GM23338 (cell line): ENCODE data around the gene GOLT1A. TPM values are rescaled to one million over a fixed set of nuclear protein-coding genes. Genes with fewer than 3 reads are reported as not detected.

ENCODE experiments used
- ATAC-seq: fragments of 200-7000 bp; cut with Tn5 transposase; 3 replicates; pipeline ENCODE4 v1.9.1; 2020
- DNase-seq: peaks from one replicate; pipeline ENCODE4 v3.0.0-alpha.2; 2015; ENCODE audit warnings: low spot score
- H2AFZ ChIP-seq: fragments of 200-600 bp; sonication (generic); 2 replicates; pipeline ENCODE4 v1.8.0; 2016; ENCODE audit warnings: antibody characterized with exemption, mild to moderate bottlenecking, moderate library complexity
- H3F3A ChIP-seq: fragments of 200-600 bp; sonication (generic); replicated peaks from 2 replicates; pipeline ENCODE4 v1.8.0; 2017; ENCODE audit warnings: antibody characterized with exemption, mixed run types, low read depth
- H3K27ac ChIP-seq: fragments of 200-600 bp; sonication (generic); 2 replicates; pipeline ENCODE4 v1.6.1; 2016; ENCODE audit warnings: low read depth
- H3K27me3 ChIP-seq: fragments of 200-600 bp; sonication (generic); 2 replicates; pipeline ENCODE4 v1.8.0; 2016; ENCODE audit warnings: mild to moderate bottlenecking, mixed run types, moderate library complexity; ENCODE audit not compliant: insufficient read depth
- H3K36me3 ChIP-seq: fragments of 200-600 bp; sonication (generic); 2 replicates; pipeline ENCODE4 v1.8.0; 2016; ENCODE audit warnings: mild to moderate bottlenecking; ENCODE audit not compliant: insufficient read depth
- H3K4me1 ChIP-seq: fragments of 200-600 bp; sonication (generic); 2 replicates; pipeline ENCODE4 v1.8.0; 2016; ENCODE audit warnings: mild to moderate bottlenecking, moderate library complexity; ENCODE audit not compliant: insufficient read depth
- H3K4me2 ChIP-seq: fragments of 200-600 bp; sonication (generic); 2 replicates; pipeline ENCODE4 v1.7.1; 2017; ENCODE audit warnings: mixed run types
- H3K4me3 ChIP-seq: fragments of 200-600 bp; sonication (generic); 2 replicates; pipeline ENCODE4 v1.6.1; 2016; ENCODE audit warnings: mixed run types
- H3K79me2 ChIP-seq: fragments of 200-600 bp; sonication (generic); replicated peaks from 2 replicates; pipeline ENCODE4 v1.8.0; 2017; ENCODE audit warnings: mild to moderate bottlenecking; ENCODE audit not compliant: insufficient read depth
- H3K9me2 ChIP-seq: fragments of 200-600 bp; sonication (generic); 2 replicates; pipeline ENCODE4 v1.8.0; 2017; ENCODE audit not compliant: insufficient read depth
- H4K20me1 ChIP-seq: fragments of 200-600 bp; sonication (generic); replicated peaks from 2 replicates; pipeline ENCODE4 v1.8.0; 2017; ENCODE audit warnings: mild to moderate bottlenecking; ENCODE audit not compliant: insufficient read depth
- H3K27ac Mint-ChIP-seq: 2 replicates; pipeline ENCODE4 v1.8.0; 2020; ENCODE audit warnings: inconsistent platforms, mild to moderate bottlenecking, moderate library complexity, mixed read lengths
- H3K27me3 Mint-ChIP-seq: 3 replicates; pipeline ENCODE4 v1.8.0; 2022; ENCODE audit warnings: low read depth, mild to moderate bottlenecking, moderate library complexity, mixed read lengths, inconsistent platforms; ENCODE audit not compliant: insufficient read depth, poor library complexity
- H3K36me3 Mint-ChIP-seq: 3 replicates; pipeline ENCODE4 v1.8.0; 2021; ENCODE audit warnings: low read depth, mild to moderate bottlenecking, inconsistent platforms, moderate library complexity, mixed read lengths
- H3K4me1 Mint-ChIP-seq: 3 replicates; pipeline ENCODE4 v1.8.0; 2020; ENCODE audit warnings: mild to moderate bottlenecking, inconsistent platforms, mixed read lengths
- H3K4me3 Mint-ChIP-seq: 3 replicates; pipeline ENCODE4 v1.8.0; 2021; ENCODE audit warnings: moderate library complexity, mild to moderate bottlenecking, inconsistent platforms, mixed read lengths
- H3K9me3 Mint-ChIP-seq: 3 replicates; pipeline ENCODE4 v1.8.0; 2020; ENCODE audit warnings: moderate library complexity, mild to moderate bottlenecking, inconsistent platforms, mixed read lengths
- ETS1 ChIP-seq: IDR thresholded peaks from 2 replicates; pipeline ENCODE4 v1.6.1; 2016; ENCODE audit warnings: antibody characterized with exemption
- EZH2 ChIP-seq: fragments of 200-600 bp; sonication (generic); IDR thresholded peaks from one replicate; pipeline ENCODE4 v1.8.0; 2017; ENCODE audit warnings: antibody characterized with exemption, mild to moderate bottlenecking, low read depth; ENCODE audit not compliant: unreplicated experiment
- EZH2phosphoT487 ChIP-seq: fragments of 200-600 bp; sonication (generic); IDR thresholded peaks from one replicate; pipeline ENCODE4 v1.8.1; 2018; ENCODE audit warnings: antibody characterized with exemption; ENCODE audit not compliant: unreplicated experiment
- JUNB ChIP-seq: IDR thresholded peaks from one replicate; pipeline ENCODE4 v1.6.1; 2016; ENCODE audit warnings: antibody characterized with exemption; ENCODE audit not compliant: unreplicated experiment
- POLR2AphosphoS5 ChIP-seq: IDR thresholded peaks from 2 replicates; pipeline ENCODE4 v1.6.1; 2016; ENCODE audit warnings: antibody characterized with exemption, low read depth
- STAT1 ChIP-seq: IDR thresholded peaks from one replicate; pipeline ENCODE4 v1.6.1; 2016; ENCODE audit warnings: antibody characterized with exemption; ENCODE audit not compliant: unreplicated experiment
- ZNF114 ChIP-seq: fragments of 250-450 bp; sonication (Bioruptor Pico); IDR thresholded peaks from 2 replicates; pipeline ENCODE4 v1.5.0; 2020; ENCODE audit warnings: mild to moderate bottlenecking, moderate library complexity
- ZNF462 ChIP-seq: fragments of 250-450 bp; sonication (Bioruptor Pico); IDR thresholded peaks from 2 replicates; pipeline ENCODE4 v1.5.0; 2020; ENCODE audit warnings: mild to moderate bottlenecking, moderate library complexity
- polyA plus RNA-seq: library from polyadenylated mRNA; unstranded; fragments of >200 nt; fragmentation: Nextera tagmentation; extraction: Ambion mirVana; gene quantifications from 2 replicates; pipeline ENCODE4 v1.2.1, GENCODE V29; 2016
- total RNA-seq: library from RNA; depleted of rRNA; stranded (reverse); fragments of >200 nt; shearing (Covaris generic); gene quantifications from 2 replicates; pipeline ENCODE4 v1.2.3, GENCODE V29; 2014
- TF ChIP-seq, protein P1 (sequence below), 2 experiments: fragments of 200-600 bp in 1 of 2; sonication (generic) in 1 of 2; conservative IDR thresholded peaks; 2 replicates each; pipeline versions ENCODE4 v1.5.1 to v1.6.1; 2016 to 2017; ENCODE audit warnings: antibody characterized with exemption in 2 of 2, low read depth in 2 of 2, mild to moderate bottlenecking in 2 of 2, moderate library complexity in 1 of 2

The GOLT1A gene
- total and polyA plus RNA-seq, 2 experiments from 2014 or later = 3.0 to 7.2 TPM

DNA sequence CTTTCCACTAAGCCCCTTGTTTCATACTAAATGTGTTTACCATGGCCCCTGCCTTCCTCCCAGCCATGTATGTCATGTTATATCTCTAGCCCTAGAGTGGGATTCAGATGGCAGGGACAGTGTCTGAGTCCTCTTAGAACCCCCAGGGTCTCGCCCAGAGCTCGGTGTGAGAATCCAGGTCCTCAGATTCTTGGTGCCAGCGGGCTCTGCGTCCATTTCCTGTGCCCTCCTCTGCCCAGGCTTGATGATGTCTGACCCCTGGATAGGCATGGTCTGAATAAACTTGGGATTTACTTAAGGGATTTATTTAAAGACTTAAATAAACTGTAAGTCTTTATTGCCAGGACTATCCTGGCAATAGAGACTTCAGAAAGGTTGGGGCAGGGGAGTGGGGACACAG is 11.3 kb downstream of the GOLT1A start:
- Histone ChIP-seq H3K4me1 (no peaks in the 10 kb centered on the region), H2AFZ (no peak overlapping the region), H3K9me2 (no peaks in the 10 kb centered on the region), H3K27me3 (no peaks in the 10 kb centered on the region), H3F3A (peaks cover 5% of the 10 kb centered on the region; the same call in 1 of the 2 replicates), H3K4me2 (no peak overlapping the region), H3K4me3 (no peak overlapping the region), H3K27ac (no peak overlapping the region), H3K36me3 (no peaks in the 10 kb centered on the region), H3K79me2 (no peaks in the 10 kb centered on the region), H4K20me1 (no peaks in the 10 kb centered on the region; the same call in none of the 2 replicates)
- H3K9me3 Mint-ChIP-seq = no peaks in the 10 kb centered on the region
- no peak overlapping the region for H3K27ac Mint-ChIP-seq
- H3K36me3 Mint-ChIP-seq = no peaks in the 10 kb centered on the region
- peaks cover 13% of the 10 kb centered on the region for H3K4me1 Mint-ChIP-seq
- no peak for TF ChIP-seq EZH2
- no peak for TF ChIP-seq STAT1
- TF ChIP-seq EZH2phosphoT487 = no peak
- TF ChIP-seq ETS1 = no peak
- TF ChIP-seq POLR2AphosphoS5 = no peak
- TF ChIP-seq, protein P1, sequence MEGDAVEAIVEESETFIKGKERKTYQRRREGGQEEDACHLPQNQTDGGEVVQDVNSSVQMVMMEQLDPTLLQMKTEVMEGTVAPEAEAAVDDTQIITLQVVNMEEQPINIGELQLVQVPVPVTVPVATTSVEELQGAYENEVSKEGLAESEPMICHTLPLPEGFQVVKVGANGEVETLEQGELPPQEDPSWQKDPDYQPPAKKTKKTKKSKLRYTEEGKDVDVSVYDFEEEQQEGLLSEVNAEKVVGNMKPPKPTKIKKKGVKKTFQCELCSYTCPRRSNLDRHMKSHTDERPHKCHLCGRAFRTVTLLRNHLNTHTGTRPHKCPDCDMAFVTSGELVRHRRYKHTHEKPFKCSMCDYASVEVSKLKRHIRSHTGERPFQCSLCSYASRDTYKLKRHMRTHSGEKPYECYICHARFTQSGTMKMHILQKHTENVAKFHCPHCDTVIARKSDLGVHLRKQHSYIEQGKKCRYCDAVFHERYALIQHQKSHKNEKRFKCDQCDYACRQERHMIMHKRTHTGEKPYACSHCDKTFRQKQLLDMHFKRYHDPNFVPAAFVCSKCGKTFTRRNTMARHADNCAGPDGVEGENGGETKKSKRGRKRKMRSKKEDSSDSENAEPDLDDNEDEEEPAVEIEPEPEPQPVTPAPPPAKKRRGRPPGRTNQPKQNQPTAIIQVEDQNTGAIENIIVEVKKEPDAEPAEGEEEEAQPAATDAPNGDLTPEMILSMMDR (conservative IDR thresholded peaks at IDR 0.05; ENCODE audit: low read depth in 2 of 2) = no peak
- no peak for TF ChIP-seq JUNB
- no peak for TF ChIP-seq ZNF114
- DNase-seq (no peak), ATAC-seq (no peak)
- H3K4me3 Mint-ChIP-seq = no peak overlapping the region
- H3K27me3 Mint-ChIP-seq = peaks cover 5% of the 10 kb centered on the region

DNA sequence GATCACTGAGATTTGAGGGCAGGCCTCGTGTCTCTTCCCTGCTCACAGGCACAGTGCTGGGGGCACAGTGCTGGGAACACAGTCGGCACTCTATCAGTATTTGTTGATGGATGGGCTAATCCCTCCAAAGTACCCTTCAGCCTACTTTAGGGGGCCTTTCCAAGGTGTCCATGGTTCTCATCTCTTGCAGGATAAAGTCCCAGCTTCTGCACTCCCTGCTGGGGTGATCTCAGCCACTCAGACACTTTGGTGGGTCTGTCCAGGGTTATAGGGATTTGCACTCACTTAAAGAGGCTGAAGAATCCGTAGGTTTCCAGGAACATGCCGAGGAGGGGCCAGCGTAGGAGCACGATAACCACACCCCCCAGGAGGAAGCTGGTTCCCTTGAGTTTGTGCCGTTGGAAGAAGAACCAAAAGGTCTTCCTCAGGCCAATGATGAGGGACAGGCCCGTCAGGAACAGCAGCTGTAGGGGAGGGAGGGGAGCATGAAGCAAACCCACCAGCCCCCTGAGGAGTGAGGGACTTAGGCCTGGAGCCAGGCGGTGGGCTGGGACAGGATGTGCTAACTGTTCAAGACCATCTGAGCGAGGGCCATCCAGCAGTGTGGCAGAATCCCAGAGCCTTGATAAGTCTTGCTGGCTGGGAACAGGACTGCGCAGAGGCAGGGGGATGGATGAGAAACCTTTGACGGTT is 12.3 kb downstream of the GOLT1A start:
- Histone ChIP-seq H3K4me2 (no peak overlapping the region), H3K27me3 (no peaks in the 10 kb centered on the region), H3K79me2 (no peaks in the 10 kb centered on the region), H3F3A (peaks cover under 1% of the 10 kb centered on the region; the same call in 1 of the 2 replicates), H3K27ac (no peak overlapping the region), H3K4me3 (no peak overlapping the region), H2AFZ (no peak overlapping the region), H3K36me3 (no peaks in the 10 kb centered on the region), H3K9me2 (no peaks in the 10 kb centered on the region), H3K4me1 (no peaks in the 10 kb centered on the region), H4K20me1 (no peaks in the 10 kb centered on the region; the same call in 1 of the 2 replicates)
- no peaks in the 10 kb centered on the region for H3K9me3 Mint-ChIP-seq
- H3K36me3 Mint-ChIP-seq = no peaks in the 10 kb centered on the region
- H3K4me1 Mint-ChIP-seq = peaks cover 10% of the 10 kb centered on the region; the same call in 2 of the 3 replicates
- DNase-seq (no peak), ATAC-seq (no peak)
- peaks cover 5% of the 10 kb centered on the region for H3K27me3 Mint-ChIP-seq
- no peak overlapping the region for H3K27ac Mint-ChIP-seq
- H3K4me3 Mint-ChIP-seq = no peak overlapping the region
- TF ChIP-seq EZH2phosphoT487 = no peak
- TF ChIP-seq JUNB = no peak
- TF ChIP-seq ETS1 = no peak
- TF ChIP-seq ZNF462 (CRISPR knock-in tag) = no peak
- no peak for TF ChIP-seq EZH2
